UCSD-AML1 (cell line): Measurements from ENCODE around the gene UBAP2L.
"Not testable (repeated sequence)": the region's sequence is repeated elsewhere in the genome, so short reads cannot be mapped to it uniquely, and the experiment has no call there.

ENCODE experiments used
- DNase-seq: peaks from one replicate; lab custom pipeline; 2025; ENCODE audit not compliant: unreplicated experiment; lab: John Stamatoyannopoulos, UW

The UBAP2L gene

DNA sequence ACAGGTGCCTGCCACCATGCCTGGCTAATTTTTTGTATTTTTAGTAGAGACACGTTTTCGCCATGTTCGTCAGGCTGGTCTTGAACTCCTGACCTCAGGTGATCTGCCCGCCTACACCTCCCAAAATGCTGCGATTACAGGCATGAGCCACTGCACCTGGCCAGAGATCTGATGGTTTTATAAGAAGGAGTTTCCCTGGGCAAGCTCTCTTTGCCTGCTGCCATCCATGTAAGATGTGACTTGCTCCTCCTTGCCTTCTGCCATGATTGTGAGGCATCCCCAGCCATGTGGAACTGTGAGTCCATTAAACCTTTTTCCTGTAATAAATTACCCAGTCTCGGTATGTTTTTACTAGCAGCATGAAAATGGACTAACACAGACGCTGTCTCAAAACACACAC is 88.4 kb downstream of the UBAP2L start:
- DNase-seq, result not testable (repeated sequence)

DNA sequence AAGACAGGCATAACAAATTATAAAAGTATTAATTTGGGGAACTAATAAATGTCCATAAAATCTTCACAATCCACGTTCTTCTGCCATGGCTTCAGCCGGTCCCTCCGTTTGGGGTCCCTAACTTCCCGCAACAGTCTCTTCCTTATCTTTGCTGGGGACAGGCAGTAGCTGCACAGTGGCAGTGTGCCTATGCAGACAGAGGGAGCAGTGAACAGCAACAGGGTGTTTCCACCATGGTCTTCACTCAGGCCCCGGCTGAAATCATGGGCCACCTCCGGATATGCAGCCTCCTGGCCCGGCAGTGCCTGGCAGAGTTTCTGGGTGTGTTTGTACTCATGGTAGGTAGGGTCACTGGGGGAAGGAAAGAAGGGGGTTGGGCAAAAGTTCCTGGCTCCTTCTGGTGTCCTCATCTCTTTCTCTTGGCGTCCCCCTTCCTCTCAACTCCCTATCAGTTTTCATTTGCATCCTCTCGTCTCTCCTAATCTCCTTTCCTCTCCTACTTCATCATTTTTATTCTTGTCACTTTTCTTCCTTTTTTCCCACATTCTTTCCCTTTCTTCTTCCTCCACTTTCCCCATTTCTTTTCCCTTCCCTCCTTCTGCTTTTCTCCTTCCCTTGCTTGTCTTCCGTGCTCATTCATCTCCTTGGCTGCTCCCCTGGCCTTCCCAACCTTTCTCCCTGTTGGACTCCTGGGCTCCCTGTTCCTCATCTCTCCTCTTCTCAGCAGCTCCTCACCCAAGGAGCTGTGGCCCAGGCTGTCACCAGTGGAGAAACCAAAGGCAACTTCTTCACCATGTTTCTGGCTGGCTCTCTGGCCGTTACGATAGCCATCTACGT is 91.7 kb downstream of the UBAP2L start:
- not testable (repeated sequence) for DNase-seq

DNA sequence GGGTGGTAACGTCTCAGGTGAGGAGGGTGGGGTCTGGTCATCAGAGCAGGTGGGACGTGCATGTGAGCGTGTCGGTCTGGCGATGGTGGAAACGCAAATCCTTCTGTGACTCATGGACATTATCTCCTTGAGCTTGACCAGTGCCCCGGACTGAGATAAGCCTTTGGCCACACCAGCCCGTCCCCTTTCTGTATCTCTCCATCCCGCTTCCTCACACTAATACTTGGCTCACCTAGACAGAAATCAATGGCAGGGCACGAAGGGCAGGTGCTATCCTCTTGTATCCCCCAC is 92.3 kb downstream of the UBAP2L start:
- no peak for DNase-seq

DNA sequence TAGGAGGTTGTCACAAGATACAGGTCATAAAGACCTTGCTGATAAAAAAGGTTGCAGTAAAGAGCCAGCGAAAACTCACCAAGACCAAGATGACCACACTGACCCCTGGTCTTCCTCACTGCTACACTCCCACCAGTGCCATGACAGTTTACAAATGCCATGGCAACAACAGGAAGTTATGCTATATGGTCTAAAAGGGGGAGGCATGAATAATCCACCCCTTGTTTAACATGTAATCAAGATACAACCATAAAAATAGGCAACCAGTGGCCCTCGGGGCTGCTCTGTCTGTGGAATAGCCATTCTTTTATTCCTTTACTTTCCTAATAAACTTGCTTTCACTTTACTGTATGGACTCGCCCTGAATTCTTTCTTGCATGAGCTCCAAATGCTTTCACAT is 93.5 kb downstream of the UBAP2L start:
- DNase-seq, result not testable (repeated sequence)

DNA sequence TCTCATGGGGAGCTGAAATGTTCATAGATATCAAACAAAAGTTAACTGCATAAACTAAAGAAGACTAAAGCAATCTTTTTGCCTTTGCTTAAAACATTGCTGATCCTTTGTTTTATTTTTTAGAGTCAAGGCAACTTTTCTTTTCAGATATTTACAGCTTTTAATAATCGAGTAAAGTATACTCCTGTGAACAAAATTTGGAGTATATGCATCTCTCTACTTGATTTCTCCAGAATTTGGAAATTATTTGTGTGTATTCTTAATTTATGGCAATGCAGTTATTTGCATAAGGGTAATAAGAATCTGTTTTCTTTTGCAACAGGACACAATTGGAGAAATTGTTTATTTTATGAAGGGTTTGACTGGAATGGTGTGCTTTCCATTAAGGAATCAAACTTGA is 95.9 kb downstream of the UBAP2L start:
- no peak for DNase-seq

DNA sequence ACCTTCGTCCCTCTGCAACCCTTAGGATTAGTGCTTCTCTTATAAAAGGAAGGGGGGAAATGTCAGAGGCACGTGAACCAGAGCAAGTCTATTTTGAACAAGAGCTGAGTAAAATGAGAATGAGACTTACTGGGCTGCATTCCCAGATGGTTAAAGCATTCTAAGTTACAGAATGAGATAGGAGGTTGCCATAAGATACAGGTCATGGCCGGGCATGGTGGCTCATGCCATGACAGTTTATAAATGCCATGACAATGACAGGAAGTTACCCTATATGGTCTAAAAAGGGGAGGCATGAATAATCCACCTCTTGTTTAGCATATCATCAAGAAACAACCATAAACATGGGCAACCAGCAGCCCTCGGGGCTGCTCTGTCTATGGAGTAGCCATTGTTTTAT is 97.6 kb downstream of the UBAP2L start:
- DNase-seq, result no peak
